AG09309 (cell line): ENCODE measurements around the gene ISM1.
A peak's percentile ranks its signal among the peaks of the same experiment; 100 is the strongest.

Experiments
- DNase-seq: peaks from one replicate; pipeline ENCODE4 v3.0.0-alpha.2; 2010; ENCODE audit warnings: low read depth
- H3K4me3 ChIP-seq: 2 replicates; pipeline ENCODE4 v1.5.1; 2011; ENCODE audit warnings: mild to moderate bottlenecking, low read depth, low read length, moderate library complexity; ENCODE audit not compliant: control insufficient read depth
- CTCF ChIP-seq: IDR thresholded peaks from 2 replicates; pipeline ENCODE4 v1.5.1; 2011; ENCODE audit warnings: mild to moderate bottlenecking, low read depth, low read length, inconsistent platforms; ENCODE audit not compliant: insufficient read depth, control insufficient read depth; ENCODE audit errors: missing control alignments

ISM1 gene

GRCh38 chr20:13251106-13251903, 30.2 kb downstream of the ISM1 start:
- H3K4me3 ChIP-seq, result no peak overlapping the region
- TF ChIP-seq CTCF, result no peak
- no peak for DNase-seq

GRCh38 chr20:13251904-13252297, 30.8 kb downstream of the ISM1 start:
- H3K4me3 ChIP-seq, result no peak overlapping the region
- no peak for TF ChIP-seq CTCF
- no peak for DNase-seq

- no peak for TF ChIP-seq CTCF
- no peak for DNase-seq
- no peak overlapping the region for H3K4me3 ChIP-seq
These were observed 34.3 kb downstream of the ISM1 start for GRCh38 chr20:13255356-13255755.

- no peak overlapping the region for H3K4me3 ChIP-seq
- no peak for TF ChIP-seq CTCF
- DNase-seq, result no peak
These were observed 35.5 kb downstream of the ISM1 start for GRCh38 chr20:13256606-13257005.

GRCh38 chr20:13259921-13260320, 38.8 kb downstream of the ISM1 start:
- no peak overlapping the region for H3K4me3 ChIP-seq
- DNase-seq, result no peak
- TF ChIP-seq CTCF, result no peak

- DNase-seq, result peak; percentile 52
- no peak for TF ChIP-seq CTCF
- H3K4me3 ChIP-seq, result no peak overlapping the region
These were observed 39.7 kb downstream of the ISM1 start for GRCh38 chr20:13260650-13261279.
